NCI-H2081 treated with DMSO at 0.1 percent for 48 hours (cell line): Measurements from ENCODE around the gene CORO7.
"Not testable (repeated sequence)": the region's sequence is repeated elsewhere in the genome, so short reads cannot be mapped to it uniquely, and the experiment has no call there.

ENCODE experiments used
- DNase-seq: peaks from one replicate; lab custom pipeline; 2025; lab: John Stamatoyannopoulos, UW

CORO7 gene

GRCh38 chr16:4352843-4353242, 63.6 kb downstream of the CORO7 start:
- DNase-seq: no peak

- DNase-seq: no peak
Measured at GRCh38 chr16:4351880-4352279, 64.5 kb downstream of the CORO7 start.

GRCh38 chr16:4350787-4351659, 65.4 kb downstream of the CORO7 start, which contains the start of gene PAM16:
Gene PAM16, minus strand, starts transcription at chr16:4351321. Its CDS starts 87 bp downstream, at chr16:4351234.
- peak; percentile 69 for DNase-seq

DNA sequence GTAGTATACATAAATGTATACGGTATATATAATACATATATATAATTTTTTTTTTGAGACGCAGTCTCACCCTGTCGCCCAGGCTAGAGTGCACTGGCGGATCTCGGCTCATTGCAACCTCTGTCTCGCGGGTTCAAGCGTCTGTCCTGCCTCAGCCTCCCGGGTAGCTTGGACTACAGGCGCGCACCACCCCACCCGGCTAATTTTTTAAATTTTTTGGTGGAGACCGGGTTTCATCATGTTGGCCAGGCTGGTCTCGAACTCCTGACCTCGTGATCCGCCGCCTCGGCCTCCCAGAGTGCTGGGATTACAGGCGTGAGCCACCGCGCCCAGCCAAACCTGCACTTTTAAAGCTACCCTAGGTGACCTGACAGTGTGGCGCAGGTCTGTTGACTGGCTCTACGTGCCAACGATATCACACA, 66.0 kb downstream of the CORO7 start:
- no peak for DNase-seq

DNA sequence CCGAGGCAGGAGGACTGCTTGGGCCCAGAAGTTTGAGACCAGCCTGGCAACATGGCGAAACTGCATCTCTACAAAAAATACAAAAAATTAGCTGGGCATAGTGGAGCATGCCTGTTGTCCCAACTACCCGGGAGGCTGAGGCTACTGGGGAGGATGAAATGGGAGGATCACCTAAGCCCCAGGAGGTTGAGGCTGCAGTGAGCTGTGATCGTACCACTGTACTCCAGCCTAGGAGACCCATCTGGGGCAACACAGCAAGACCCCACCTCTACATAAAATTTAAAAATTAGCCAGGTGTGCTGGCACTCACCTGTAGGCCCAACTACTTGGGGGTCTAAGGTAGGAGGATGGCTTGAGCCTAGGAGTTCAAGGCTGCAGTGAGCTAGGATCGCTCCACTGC, 67.1 kb downstream of the CORO7 start:
- no peak for DNase-seq

- no peak for DNase-seq
Measured at GRCh38 chr16:4347765-4348509, 68.5 kb downstream of the CORO7 start.

DNA sequence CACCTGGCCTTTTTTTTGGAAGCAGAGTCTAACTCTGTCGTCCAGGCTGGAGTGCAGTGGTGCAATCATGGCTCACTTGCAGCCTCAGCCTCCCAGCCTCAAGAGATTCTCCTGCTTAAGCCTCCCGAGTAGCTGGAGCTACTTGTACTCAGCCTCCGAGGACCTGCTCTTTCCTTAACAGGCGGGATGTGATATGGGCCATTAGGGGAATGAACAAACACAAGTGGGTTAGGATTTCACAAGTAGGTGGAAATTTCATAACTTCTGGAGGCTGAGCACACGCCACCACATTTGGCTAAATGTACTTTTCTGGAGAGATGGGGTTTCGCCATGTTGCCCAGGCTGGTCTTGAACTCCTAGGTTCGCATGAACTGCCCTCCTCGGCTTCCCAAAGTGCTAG, 69.4 kb downstream of the CORO7 start:
- DNase-seq: no peak

DNA sequence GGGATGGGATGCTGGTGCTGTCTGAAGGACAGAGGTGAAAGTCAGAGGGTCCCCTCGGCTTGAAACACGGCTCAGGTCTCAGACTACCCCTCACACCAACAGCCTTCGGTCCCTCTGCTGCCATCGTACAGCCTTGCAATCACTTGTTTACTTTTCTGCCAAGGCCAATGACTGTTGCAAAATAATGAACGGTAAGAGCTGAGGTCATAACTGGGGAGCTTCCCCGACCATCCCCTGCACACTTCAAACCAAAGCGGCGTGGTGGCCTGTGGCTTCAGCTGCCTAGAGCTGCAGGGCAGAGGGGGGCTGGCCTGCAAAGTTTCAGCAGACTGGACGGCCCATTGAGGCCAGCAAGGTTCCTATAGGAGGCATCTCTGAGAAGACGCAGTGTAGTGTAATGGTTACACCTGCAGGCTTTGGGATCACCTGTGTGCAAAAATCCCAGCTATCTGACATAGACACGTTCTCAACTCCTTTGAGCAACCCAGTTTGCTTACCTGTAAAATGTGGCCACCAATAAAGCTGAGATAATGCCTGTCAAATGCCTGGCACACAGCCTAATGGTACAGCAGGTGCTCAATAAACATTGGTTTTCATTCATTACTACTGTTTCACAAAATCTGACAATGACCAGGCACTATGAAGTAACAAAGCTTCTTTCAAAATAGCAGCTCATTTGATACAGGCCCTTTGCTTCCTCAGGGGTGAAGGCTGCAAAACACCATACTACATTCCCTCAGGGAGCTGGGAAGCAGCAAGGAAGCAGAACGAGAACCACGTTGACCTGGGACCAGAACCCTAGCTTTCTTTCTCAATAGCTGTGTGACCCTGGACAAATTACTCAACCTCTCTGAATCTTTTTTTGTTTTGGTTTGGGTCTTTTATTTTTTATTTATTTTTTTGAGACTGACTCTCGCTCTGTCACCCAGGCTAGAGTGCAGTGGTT, 70.3 kb downstream of the CORO7 start:
- no peak for DNase-seq

DNA sequence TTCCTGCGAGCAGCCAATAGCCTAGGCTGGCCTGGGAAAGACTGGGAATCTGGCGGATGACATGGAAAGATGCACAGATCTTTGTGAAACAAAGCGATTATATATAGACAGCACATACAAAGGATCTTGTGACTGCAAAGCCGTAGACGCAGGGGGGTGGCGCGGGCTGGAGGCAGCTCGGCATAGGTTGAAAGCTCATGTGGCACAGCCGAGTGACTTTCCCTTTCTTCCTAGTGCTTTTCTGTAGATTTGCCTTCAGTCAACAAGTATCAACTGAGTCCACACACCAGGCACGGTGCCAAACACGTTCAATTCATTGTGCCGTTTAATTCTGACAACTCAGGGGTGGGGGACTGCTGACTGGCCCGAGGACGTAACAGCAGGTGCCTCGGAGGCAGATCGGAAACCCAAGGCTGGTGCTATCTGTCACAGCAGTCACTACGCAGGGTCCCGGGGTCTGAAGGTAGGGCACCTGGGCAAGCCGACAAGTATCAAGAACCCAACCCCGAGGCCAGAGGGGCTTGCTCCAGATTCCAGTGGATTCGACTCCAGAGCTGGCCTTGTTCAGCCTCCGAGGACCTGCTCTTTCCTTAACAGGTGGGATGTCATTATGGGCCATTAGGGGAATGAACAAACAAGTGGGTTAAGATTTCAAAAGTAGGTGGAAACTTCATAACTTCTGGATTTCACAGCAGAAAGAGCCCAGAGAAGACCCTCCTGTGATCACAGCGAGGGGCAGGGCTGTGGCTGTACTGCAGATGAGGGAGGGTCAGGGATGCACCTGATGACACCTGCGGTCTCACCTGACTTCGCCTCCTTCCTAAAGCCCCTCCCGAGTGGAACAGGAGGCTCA, 71.2 kb downstream of the CORO7 start:
- peak; percentile 17 for DNase-seq

GRCh38 chr16:4344300-4344982, 72.0 kb downstream of the CORO7 start:
- not testable (repeated sequence) for DNase-seq

DNA sequence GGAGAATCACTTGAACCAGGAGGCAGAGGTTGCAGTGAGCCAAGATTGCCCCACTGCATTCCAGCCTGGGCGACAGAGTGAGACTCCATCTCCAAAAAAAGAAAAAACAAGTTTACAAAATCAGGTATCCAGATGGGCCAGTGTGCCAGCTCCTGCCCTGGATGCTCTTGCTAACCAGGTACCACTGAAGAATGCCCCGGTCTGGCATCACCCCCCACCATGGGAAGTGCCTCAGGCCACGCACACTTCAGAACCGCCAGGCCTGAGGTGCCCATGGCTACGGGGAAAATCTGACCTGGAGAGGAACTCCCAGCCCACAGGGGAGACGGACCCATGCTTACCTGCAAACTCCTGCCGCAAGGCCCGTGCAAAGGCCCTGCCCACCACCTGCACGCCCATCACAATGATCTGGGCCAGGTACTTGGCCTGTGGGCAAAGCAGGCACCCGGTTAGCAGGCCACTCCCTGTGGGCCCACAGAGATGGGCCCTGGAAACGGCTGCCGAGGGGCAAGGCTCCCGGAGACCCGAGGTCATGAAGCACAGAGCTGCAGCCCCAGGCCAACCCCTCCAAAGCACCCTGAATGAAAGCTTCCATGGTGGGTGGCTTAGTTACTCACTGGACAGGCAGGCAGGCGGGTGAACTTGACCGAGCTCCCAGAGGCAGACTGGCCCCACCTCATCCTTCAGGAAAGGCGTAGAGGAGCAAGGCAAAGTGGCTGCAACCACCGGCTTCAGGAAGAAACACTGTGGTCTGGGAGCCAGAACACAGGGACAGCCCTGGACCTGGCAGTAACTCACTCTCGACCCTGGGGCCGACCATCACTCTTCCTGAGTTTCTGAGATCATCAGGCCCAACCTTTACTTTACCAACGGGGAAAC, 73.3 kb downstream of the CORO7 start:
- DNase-seq: no peak

GRCh38 chr16:4341250-4341649, 75.1 kb downstream of the CORO7 start:
- no peak for DNase-seq

DNA sequence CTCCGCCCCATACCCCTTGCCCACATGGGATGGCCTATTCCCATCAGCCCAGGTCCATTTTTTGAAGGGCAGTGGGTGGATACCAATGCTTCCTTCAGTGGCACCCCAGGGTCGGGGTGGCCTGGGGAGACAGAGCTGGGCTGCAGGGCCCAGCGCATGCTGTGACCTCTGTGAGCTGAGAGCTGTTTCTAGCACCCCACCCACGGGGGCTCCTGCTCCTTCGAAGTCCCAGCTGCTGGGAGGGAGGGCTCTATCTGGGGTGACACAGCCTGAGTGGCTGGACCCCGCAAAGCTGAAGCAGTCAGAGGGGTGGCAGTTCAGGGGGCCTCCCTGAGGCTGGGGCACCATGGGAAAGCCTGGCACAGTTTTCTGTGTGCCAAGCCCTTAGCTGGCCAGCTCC, 76.0 kb downstream of the CORO7 start:
- no peak for DNase-seq

GRCh38 chr16:4339909-4340308, 76.5 kb downstream of the CORO7 start:
- DNase-seq: peak; percentile 7

DNA sequence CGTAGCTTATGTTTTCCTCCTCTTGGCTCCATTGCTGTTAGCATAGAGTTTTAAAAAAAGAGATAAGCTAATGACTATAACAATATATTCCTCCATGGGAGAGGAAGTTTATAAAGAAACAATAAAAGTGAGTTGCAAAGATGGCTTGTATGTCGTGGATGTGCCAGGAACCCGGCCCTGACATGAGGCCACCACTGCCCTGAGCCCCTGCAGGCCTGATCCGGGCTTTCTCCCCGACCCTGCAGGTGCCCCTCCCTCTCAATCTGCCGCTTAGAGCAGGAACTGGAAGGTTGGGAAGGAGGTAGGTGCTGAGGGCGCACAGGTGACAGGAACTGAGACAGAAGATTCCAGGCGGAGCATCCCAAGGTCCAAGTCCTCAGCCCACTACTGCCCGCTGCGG, 76.9 kb downstream of the CORO7 start:
- no peak for DNase-seq

GRCh38 chr16:4338712-4339299, 77.6 kb downstream of the CORO7 start:
- DNase-seq: no peak

DNA sequence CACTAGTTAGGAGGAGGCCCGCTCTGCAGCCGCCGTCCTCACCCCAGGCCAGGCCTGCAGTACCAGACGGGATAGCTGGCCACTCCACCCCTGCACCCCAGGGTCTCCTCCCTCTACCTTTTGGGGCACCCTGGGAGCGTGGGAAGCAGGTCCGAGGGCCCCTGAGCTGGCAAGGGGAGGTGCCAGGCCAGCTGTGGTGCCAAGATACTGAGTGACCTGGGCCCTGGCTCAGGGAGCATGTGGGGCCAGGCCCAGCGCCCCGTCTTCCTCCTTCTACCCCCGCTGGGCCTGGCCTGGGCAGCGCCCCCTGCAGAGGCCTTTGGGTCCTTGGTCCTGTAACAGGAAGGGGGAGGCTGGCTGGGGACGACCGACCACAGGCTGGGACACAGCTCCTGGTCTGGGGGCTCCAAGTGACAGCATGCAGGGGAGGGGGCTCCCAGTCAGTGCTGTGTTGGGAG, 78.2 kb downstream of the CORO7 start:
- no peak for DNase-seq

GRCh38 chr16:4337540-4338088, 78.8 kb downstream of the CORO7 start:
- DNase-seq: no peak
